Prostate gland (tissue), 2 donors: ENCODE results near the gene BTG1.

Experiments
- CTCF ChIP-seq, 4 experiments: fragments of 200-600 bp in 2 of 4; fragments of 450-650 bp in 2 of 4; sonication (generic) in 2 of 4; IDR thresholded peaks; 1 replicate in 3 of 4; 2 replicates in 1 of 4; pipeline ENCODE4 v1.5.1; 2016 to 2019; ENCODE audit warnings: antibody characterized with exemption in 4 of 4, mild to moderate bottlenecking in 2 of 4, moderate library complexity in 2 of 4
- POLR2AphosphoS5 ChIP-seq: sonication (generic); formaldehyde crosslinking; IDR thresholded peaks from one replicate; pipeline ENCODE4 v1.6.1; 2017; ENCODE audit warnings: antibody characterized with exemption

GRCh38 chr12:92193063-92193462 lies 47.4 kb upstream of the BTG1 start:
- TF ChIP-seq CTCF (IDR thresholded peaks at IDR 0.05) (no peak), POLR2AphosphoS5 (no peak)
